Mesenteric fat pad (tissue), 1 donor: ENCODE results near the gene QSOX1. TPM values are rescaled to one million over a fixed set of nuclear protein-coding genes. Genes with fewer than 3 reads are reported as not detected.
"Not testable (repeated sequence)": the region's sequence is repeated elsewhere in the genome, so short reads cannot be mapped to it uniquely, and the experiment has no call there.

Experiments used
- DNase-seq: peaks from one replicate; pipeline ENCODE4 v3.0.0-alpha.2; 2020; ENCODE audit warnings: low spot score
- long read RNA-seq: library from polyadenylated mRNA; unstranded; transcript quantifications from one replicate; pipeline ENCODE4 v2.0.0, GENCODE V29; 2020
- total RNA-seq: library from RNA; stranded (reverse); fragmentation: NEBNext Ultra II Directional; extraction: Animal tissue kit (Norgen Biotek cat#: 25700); gene quantifications from one replicate; pipeline ENCODE4 v1.2.1, GENCODE V29; 2021
- donor health status: DM: yes; HTN: yes; CAD: no.

Gene QSOX1, protein sequence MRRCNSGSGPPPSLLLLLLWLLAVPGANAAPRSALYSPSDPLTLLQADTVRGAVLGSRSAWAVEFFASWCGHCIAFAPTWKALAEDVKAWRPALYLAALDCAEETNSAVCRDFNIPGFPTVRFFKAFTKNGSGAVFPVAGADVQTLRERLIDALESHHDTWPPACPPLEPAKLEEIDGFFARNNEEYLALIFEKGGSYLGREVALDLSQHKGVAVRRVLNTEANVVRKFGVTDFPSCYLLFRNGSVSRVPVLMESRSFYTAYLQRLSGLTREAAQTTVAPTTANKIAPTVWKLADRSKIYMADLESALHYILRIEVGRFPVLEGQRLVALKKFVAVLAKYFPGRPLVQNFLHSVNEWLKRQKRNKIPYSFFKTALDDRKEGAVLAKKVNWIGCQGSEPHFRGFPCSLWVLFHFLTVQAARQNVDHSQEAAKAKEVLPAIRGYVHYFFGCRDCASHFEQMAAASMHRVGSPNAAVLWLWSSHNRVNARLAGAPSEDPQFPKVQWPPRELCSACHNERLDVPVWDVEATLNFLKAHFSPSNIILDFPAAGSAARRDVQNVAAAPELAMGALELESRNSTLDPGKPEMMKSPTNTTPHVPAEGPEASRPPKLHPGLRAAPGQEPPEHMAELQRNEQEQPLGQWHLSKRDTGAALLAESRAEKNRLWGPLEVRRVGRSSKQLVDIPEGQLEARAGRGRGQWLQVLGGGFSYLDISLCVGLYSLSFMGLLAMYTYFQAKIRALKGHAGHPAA
- total RNA-seq: 104 TPM
- long read RNA-seq, full-length matches to known transcripts: 46 of 119 reads
- long read RNA-seq, partial matches to known transcripts: 61 of 119 reads
- long read RNA-seq, other reads (novel, unspliced or antisense): 12 of 119 reads

GRCh38 chr1:180154325-180155181, at the start of gene QSOX1:
Gene QSOX1 (plus strand): TSS chr1:180154869. CDS start chr1:180154908, 39 bp downstream.
- peak; percentile 97 for DNase-seq

DNA sequence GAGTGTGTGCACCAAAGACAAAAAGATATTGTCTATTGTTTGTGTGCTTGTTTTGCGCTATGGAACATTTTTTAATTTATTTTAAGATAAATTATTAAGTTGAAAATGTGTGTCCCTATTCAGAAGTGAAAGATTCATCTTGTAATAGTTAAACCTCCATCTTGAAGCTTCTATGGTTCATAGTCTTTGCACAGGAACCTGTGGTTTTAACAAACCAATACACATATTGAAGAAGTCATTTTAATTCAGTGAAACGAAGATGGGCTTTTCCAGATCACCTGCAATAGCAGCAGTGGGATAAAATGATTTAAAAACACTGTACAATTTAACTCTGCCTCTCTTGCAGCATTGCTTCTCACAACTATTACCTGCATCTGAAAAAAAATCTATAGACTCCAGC, 42.6 kb upstream of the QSOX1 start:
- DNase-seq: no peak

DNA sequence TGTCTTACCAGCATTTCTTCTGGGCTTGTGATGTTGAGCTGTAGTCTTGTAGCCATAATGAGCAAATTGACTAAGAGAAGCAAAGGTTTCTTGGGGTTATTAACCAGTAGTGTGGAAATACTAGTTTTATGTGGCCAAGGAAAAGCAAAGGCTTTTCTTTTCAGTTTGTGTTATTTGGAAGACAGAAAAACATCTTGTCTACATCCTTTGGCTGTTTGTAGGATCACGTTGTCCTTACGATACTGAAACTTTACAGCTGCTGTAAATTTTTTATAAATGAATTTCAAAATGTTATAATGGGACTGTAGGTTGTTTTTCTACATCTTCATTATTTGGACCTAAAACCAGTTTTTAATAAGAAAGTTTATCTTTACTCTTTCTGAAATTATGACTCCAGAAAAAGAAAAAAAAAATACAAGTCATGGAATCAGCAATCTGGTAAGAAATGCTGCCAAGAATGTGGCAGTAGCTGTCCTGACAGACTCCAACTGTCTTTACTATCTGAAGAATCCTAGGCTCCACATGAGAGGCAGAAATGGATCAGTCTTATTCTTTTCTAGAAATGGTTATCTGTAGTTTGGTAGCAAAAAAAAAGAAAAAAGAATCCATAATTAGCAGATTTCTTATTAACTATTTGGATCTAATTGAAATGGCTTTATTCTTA, 41.6 kb upstream of the QSOX1 start:
- DNase-seq: no peak

- DNase-seq: no peak
These were observed 40.2 kb upstream of the QSOX1 start for GRCh38 chr1:180114396-180114945.

GRCh38 chr1:180116964-180117763, 37.5 kb upstream of the QSOX1 start:
- DNase-seq: no peak

- DNase-seq: no peak
These were observed 36.9 kb upstream of the QSOX1 start for GRCh38 chr1:180117764-180118116.

GRCh38 chr1:180119837-180120236, 34.8 kb upstream of the QSOX1 start:
- DNase-seq: no peak

DNA sequence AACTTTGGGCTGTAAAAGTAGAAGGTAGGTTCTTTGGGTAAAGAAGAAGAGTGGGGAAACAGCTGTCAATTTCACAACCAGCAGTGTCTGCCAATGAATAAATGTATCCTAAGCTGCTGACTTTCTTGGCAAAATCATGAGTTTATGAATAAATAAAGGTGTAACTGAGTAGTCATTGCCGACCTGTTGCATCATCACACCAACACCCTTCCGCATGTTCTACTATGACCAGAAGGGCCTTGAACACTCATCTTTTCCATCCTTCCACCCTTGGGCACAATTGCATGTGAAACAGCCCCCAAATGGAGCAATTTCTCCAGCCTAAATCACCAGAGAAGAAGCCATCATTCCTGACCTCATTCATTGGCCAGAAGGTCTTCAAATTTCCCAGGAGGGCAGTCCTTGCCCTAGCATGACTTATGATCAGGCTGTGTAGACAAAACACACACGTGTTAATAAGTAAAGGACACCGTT, 31.2 kb upstream of the QSOX1 start:
- no peak for DNase-seq

DNA sequence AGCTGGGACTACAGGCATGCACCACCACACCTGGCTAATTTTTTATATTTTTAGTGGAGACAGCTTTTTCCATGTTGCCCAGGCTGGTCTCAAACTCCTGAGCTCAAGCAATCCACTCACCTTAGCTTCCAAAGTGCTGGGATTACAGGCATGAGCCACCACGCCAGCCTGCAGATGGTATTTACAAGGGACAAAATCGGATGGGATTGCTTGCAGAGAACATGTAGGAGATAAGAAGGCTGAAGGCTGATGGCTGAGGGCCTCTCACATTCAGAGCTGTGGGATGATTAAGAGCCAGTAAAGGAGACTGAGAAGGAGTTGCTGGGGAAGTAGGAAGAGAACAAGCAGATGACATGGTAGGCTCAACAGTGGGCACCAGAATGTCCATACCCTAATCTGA, 24.0 kb upstream of the QSOX1 start:
- no peak for DNase-seq

GRCh38 chr1:180131510-180131909, 23.2 kb upstream of the QSOX1 start:
- DNase-seq: no peak

DNA sequence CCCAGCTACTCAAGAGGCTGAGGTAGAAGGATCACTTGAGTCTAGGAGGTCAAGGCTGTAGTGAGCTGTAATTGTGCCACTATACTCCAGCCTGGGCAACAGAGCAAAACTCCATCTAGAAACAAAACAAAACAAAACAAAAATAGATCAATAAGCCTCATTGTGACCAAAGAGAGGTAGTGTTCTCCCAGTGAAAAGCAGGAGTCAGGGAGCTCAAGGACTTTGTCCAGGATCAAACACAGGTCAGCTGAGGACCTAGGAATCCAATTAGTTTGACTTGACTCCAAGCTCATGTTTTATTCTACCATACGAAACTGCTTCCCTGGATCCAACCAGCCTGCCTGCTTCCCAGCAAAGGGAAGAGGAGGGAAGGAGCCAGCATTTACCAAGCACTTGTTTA, 21.5 kb upstream of the QSOX1 start:
- no peak for DNase-seq

GRCh38 chr1:180133688-180134087, 21.0 kb upstream of the QSOX1 start:
- DNase-seq: not testable (repeated sequence)

- DNase-seq: no peak
These were observed 19.1 kb upstream of the QSOX1 start for GRCh38 chr1:180135535-180135934.

DNA sequence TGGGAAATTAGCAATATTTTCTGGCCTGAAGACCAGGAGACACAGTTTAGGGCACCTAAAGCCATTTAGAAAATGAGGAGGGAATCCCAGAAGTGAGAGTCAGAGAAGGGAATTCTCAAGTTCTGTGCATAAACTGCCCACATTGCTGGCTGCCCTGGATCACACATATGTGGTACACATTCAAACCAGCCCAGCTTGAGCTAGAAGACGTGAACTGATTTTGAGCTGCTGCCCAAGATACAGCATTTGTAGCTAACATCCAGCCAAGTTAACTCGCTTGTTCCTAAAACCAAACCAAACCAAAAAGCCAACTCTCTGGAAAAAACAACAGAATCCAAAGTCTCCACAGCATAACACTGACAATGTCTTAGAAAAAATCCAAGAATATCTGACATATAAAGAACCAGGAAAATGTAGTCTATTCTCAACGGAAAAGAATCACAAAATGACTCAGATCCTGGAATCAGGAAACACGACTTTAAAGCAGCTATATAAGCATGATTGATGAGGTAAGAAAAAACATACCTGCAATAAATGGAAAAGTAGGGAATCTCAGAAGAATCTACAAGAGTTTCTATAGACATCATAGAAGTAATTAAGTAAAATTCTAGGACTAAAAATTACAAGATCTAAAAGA, 18.2 kb upstream of the QSOX1 start:
- DNase-seq: no peak

- DNase-seq: no peak
These were observed 17.7 kb upstream of the QSOX1 start for GRCh38 chr1:180136968-180137356.

- DNase-seq: no peak
These were observed 16.9 kb upstream of the QSOX1 start for GRCh38 chr1:180137776-180138175.

GRCh38 chr1:180141381-180141934, 13.2 kb upstream of the QSOX1 start:
- peak; percentile 47 for DNase-seq

DNA sequence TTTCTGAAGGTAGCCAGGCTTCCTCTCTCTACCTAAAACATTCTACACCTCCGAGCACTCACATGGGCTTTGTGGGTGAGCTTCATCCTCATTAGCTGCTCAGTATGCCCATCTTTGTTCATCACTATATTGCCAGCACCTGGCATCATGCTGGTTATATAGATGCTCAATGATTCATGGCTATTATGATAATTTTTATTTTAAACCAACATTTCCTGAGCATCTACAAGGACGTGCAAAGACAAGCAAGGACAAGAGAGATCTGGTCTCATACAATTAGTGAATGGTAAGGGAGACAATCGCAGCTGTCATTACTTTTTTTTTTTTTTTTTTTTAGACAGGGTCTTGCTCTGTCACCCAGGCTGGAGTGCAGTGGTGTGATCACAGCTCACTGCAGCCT, 11.3 kb upstream of the QSOX1 start:
- no peak for DNase-seq
